CD4-positive, CD25-positive, alpha-beta regulatory T cell (primary cell): Measurements from ENCODE around the gene RBM25. TPM values are rescaled to one million over a fixed set of nuclear protein-coding genes. Genes with fewer than 3 reads are reported as not detected.
A peak's percentile ranks its signal among the peaks of the same experiment; 100 is the strongest.

Source experiments
- ATAC-seq, 2 donors: fragments of 150-1000 bp; cut with Tn5 transposase; one replicate each; pipeline ENCODE4 v1.10.0; 2021; ENCODE audit warnings: low read depth in 2 of 2, moderate number of reproducible peaks in 2 of 2, moderate library complexity in 1 of 2
- DNase-seq, 3 donors: peaks; one replicate each; pipeline versions ENCODE4 v3.0.0 to v3.0.0-alpha.2; 2012 to 2022; ENCODE audit warnings: mixed read lengths in 1 of 3
- H3K27ac ChIP-seq: one replicate; pipeline ENCODE4 v1.7.0; 2013; ENCODE audit warnings: mild to moderate bottlenecking, low read length; ENCODE audit not compliant: insufficient read depth, poor library complexity, severe bottlenecking
- H3K27me3 ChIP-seq: one replicate; pipeline ENCODE4 v1.7.0; 2013; ENCODE audit warnings: low read length; ENCODE audit not compliant: control insufficient read depth, insufficient read depth
- H3K36me3 ChIP-seq: one replicate; pipeline ENCODE4 v1.7.0; 2013; ENCODE audit warnings: mild to moderate bottlenecking, low read length, moderate library complexity; ENCODE audit not compliant: control insufficient read depth, insufficient read depth
- H3K4me1 ChIP-seq: 2 replicates; pipeline ENCODE4 v1.7.0; 2013; ENCODE audit warnings: mild to moderate bottlenecking, low read length; ENCODE audit not compliant: insufficient read depth, control insufficient read depth, poor library complexity, severe bottlenecking
- H3K4me3 ChIP-seq: one replicate; pipeline ENCODE4 v1.7.0; 2013; ENCODE audit warnings: low read depth, mild to moderate bottlenecking, low read length, moderate library complexity
- H3K9me3 ChIP-seq, 2 experiments: 1 replicate in 1 of 2; 2 replicates in 1 of 2; pipeline ENCODE4 v1.7.0; 2013; ENCODE audit warnings: low read length in 2 of 2, mild to moderate bottlenecking in 1 of 2, moderate library complexity in 1 of 2; ENCODE audit not compliant: control insufficient read depth in 2 of 2
- H3K27ac Mint-ChIP-seq, 3 donors: one replicate each; pipeline ENCODE4 v1.8.0; 2020 to 2022; ENCODE audit warnings: mild to moderate bottlenecking in 3 of 3, mixed read lengths in 3 of 3, moderate library complexity in 2 of 3
- H3K27me3 Mint-ChIP-seq: one replicate; pipeline ENCODE4 v1.8.0; 2022; ENCODE audit warnings: mild to moderate bottlenecking, mixed read lengths
- H3K36me3 Mint-ChIP-seq: one replicate; pipeline ENCODE4 v1.8.0; 2020; ENCODE audit warnings: mixed read lengths
- H3K4me1 Mint-ChIP-seq, 4 donors: one replicate each; pipeline ENCODE4 v1.8.0; 2020 to 2022; ENCODE audit warnings: mixed read lengths in 4 of 4, mild to moderate bottlenecking in 1 of 4
- H3K4me3 Mint-ChIP-seq, 4 donors: one replicate each; pipeline ENCODE4 v1.8.0; 2020 to 2022; ENCODE audit warnings: mild to moderate bottlenecking in 4 of 4, mixed read lengths in 4 of 4, moderate library complexity in 3 of 4
- H3K9me3 Mint-ChIP-seq, 7 donors: one replicate each; pipeline ENCODE4 v1.8.0; 2020 to 2022; ENCODE audit warnings: mixed read lengths in 7 of 7, mild to moderate bottlenecking in 3 of 7, moderate library complexity in 2 of 7
- polyA plus RNA-seq, 4 donors: library from polyadenylated mRNA; unstranded; fragments of 300-500 nt; fragmentation: Illumina TruSeq; gene quantifications; one replicate each; pipeline ENCODE4 v1.2.3, GENCODE V29; 2021
- total RNA-seq: library from RNA; stranded (reverse); gene quantifications from one replicate; pipeline ENCODE4 v1.2.3, GENCODE V29; 2022

The RBM25 gene
- total and polyA plus RNA-seq, 5 donors from 2014 or later, result 33.0 to 157 (median 41.2) TPM

DNA sequence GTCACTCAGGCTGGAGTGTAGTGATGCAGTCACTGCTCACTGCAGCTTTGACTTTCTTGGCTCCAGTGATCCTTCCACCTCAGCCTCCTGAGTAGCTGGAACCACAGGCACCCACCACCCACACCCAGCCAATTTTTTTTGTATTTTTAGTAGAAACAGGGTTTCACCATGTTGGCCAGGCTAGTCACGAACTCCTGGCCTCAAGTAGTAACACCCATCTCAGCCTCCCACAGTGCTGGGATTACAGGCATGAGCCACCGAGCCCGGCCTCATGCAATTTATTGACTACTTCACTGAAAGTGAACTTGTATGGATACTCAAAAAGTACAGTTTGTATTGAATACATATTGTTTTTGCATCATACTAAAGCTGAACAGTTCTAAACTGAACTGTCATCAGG, 87.0 kb downstream of the RBM25 start:
- no peak for ATAC-seq
- H3K9me3 ChIP-seq, result no peaks in the 10 kb centered on the region
- no peaks in the 10 kb centered on the region for H3K9me3 Mint-ChIP-seq
- H3K36me3 ChIP-seq, result peaks cover 27% of the 10 kb centered on the region
- H3K4me3 ChIP-seq, result no peak overlapping the region
- no peak overlapping the region for H3K27ac ChIP-seq
- H3K27me3 ChIP-seq, result no peaks in the 10 kb centered on the region
- H3K4me1 Mint-ChIP-seq, result peaks cover 28 to 50% (median 36%) of the 10 kb centered on the region in 4 donors
- H3K27ac Mint-ChIP-seq, result peak overlapping the region in 1 of 3 donors; percentile 47
- H3K27me3 Mint-ChIP-seq, result no peaks in the 10 kb centered on the region
- DNase-seq, result no peak
- no peak overlapping the region for H3K4me3 Mint-ChIP-seq
- H3K36me3 Mint-ChIP-seq, result peaks cover 25% of the 10 kb centered on the region
- H3K4me1 ChIP-seq, result peaks cover 28% of the 10 kb centered on the region

DNA sequence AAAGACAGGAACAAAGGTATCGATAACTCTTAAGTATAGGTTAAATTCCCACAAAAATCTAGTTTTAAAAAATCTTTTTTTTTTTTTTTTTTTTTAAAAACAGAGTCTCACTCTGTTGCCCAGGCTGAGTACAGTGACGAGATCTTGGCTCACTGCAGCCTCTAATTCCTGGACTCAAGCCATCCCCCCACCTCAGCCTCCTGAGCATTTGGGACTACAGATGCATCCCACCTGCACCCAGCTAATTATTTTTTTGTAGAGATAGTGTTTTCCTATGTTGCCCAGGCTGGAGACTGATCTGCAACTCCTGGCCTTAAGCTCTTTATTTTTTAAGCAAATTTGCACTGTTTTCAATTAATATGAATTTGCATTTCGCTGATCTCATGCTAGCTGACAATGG, 87.8 kb downstream of the RBM25 start:
- no peak overlapping the region for H3K27ac ChIP-seq
- DNase-seq (no peak), ATAC-seq (no peak)

DNA sequence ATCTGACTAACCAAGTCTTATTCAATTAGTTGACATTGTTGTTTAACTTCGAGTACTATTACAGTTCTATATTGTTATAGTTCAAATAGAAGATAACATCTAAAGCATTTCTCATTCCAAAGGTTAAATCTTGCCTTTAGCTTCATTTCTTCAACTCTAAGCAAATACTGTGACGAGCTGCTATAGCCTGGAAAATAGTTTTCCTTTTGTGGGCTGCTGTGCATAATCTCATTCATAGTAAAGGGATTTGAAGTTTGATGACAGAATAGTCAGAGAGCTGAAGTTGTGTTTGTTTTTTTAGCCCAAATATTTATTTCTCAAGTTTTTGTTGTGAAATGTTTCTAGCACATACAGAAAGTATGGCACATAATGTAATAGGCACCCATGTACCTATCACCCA, 91.4 kb downstream of the RBM25 start:
- peaks cover 51% of the 10 kb centered on the region for H3K36me3 ChIP-seq
- Mint-ChIP-seq H3K27me3 (no peaks in the 10 kb centered on the region), H3K4me3 (no peak overlapping the region), H3K36me3 (peaks cover 23% of the 10 kb centered on the region), H3K9me3 (no peaks in the 10 kb centered on the region), H3K27ac (no peak overlapping the region), H3K4me1 (peaks cover 7 to 15% (median 11%) of the 10 kb centered on the region in 4 donors)
- H3K9me3 ChIP-seq, result no peaks in the 10 kb centered on the region
- no peak overlapping the region for H3K4me3 ChIP-seq
- no peaks in the 10 kb centered on the region for H3K27me3 ChIP-seq
- ATAC-seq (no peak), DNase-seq (no peak)
- H3K27ac ChIP-seq, result no peak overlapping the region
- H3K4me1 ChIP-seq, result no peaks in the 10 kb centered on the region

More for the DNA sequence above, 87.8 kb downstream of the RBM25 start:
- no peaks in the 10 kb centered on the region for H3K27me3 ChIP-seq
- no peaks in the 10 kb centered on the region for H3K9me3 ChIP-seq
- no peaks in the 10 kb centered on the region for H3K27me3 Mint-ChIP-seq
- no peaks in the 10 kb centered on the region for H3K9me3 Mint-ChIP-seq
- H3K4me3 Mint-ChIP-seq, result peak overlapping the region in 1 of 4 donors; percentile 15
- H3K4me1 Mint-ChIP-seq, result peaks cover 21 to 42% (median 29%) of the 10 kb centered on the region in 4 donors
- H3K36me3 Mint-ChIP-seq, result peaks cover 22% of the 10 kb centered on the region
- no peak overlapping the region for H3K4me3 ChIP-seq
- peaks cover 31% of the 10 kb centered on the region for H3K36me3 ChIP-seq
- peaks cover 21% of the 10 kb centered on the region for H3K4me1 ChIP-seq
- peak overlapping the region in 2 of 3 donors; percentile 61 to 76 for H3K27ac Mint-ChIP-seq

DNA sequence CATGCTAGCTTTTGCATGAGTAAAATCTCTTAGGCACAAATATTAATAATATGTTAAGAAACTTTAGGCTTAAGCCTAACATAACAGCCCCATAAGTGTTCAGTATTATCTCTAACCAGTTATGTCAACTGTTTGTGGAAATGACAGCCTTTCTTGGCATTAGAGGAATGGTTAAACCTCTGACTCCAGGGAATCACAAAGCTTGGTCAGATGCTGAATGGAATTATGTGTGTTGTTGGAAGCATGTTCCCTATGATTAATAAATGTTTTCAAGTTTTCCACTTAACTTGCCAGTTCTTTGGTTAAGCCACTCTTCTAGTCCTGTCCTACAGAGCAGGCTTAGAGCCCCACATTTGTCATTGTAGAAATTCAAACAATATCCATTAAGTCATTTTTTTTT, 94.9 kb downstream of the RBM25 start:
- ATAC-seq (no peak), DNase-seq (no peak)
- no peak overlapping the region for H3K4me3 ChIP-seq
- Mint-ChIP-seq H3K27ac (no peak overlapping the region), H3K4me1 (peaks cover 0 to 15% (median 2%) of the 10 kb centered on the region in 4 donors), H3K4me3 (no peak overlapping the region), H3K9me3 (peaks cover 0 to 1% (median 0%) of the 10 kb centered on the region in 7 donors), H3K36me3 (peaks cover 19% of the 10 kb centered on the region), H3K27me3 (no peaks in the 10 kb centered on the region)
- H3K9me3 ChIP-seq, result no peaks in the 10 kb centered on the region
- no peak overlapping the region for H3K27ac ChIP-seq
- peaks cover 57% of the 10 kb centered on the region for H3K36me3 ChIP-seq
- no peaks in the 10 kb centered on the region for H3K27me3 ChIP-seq
- H3K4me1 ChIP-seq, result no peaks in the 10 kb centered on the region

DNA sequence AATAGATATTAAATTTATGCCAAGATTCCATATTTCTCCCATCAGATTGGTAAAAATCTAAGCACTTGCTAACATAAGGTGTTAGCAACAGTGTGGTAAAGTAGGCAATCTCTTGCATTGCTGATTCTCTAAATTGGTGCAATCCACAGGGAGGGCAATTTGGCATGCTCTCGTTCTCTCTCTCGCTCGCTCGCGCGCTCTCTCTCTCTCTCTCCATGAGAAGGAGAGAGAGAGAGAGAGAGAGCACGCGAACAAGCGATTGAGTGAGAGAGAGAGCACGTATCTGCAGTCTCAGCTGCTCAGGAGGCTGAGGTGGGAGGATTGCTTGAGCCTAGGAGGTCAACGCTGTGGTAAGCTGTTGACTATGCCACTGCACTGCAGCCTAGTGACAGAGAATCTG, 103.9 kb downstream of the RBM25 start:
- peaks cover 64% of the 10 kb centered on the region for H3K36me3 ChIP-seq
- Mint-ChIP-seq H3K9me3 (peaks cover 0 to 1% (median 0%) of the 10 kb centered on the region in 7 donors), H3K27ac (no peak overlapping the region), H3K27me3 (no peaks in the 10 kb centered on the region), H3K4me1 (peaks cover 2 to 22% (median 5%) of the 10 kb centered on the region in 4 donors), H3K4me3 (no peak overlapping the region), H3K36me3 (peaks cover 37% of the 10 kb centered on the region)
- H3K4me3 ChIP-seq, result no peak overlapping the region
- H3K9me3 ChIP-seq, result no peaks in the 10 kb centered on the region
- ATAC-seq (no peak), DNase-seq (no peak)
- no peak overlapping the region for H3K27ac ChIP-seq
- H3K27me3 ChIP-seq, result no peaks in the 10 kb centered on the region
- no peaks in the 10 kb centered on the region for H3K4me1 ChIP-seq

DNA sequence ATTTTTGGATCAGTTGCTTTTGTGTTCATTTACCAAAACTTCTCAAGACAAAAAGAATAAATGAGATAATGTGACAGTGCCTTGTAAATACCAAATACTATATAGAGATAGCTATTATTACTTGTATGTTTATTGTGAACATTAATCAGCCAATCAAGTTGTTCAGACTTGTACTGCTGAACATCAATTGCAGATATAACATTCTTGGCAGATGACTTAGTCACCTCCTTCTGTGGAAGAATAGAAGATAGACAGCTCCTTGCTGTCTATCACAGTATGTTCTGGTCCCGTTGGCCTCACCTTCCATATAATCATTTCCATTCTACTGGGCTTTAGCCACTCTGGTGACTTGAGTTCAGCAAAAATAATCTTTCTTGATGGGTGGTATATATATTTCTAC, 108.1 kb downstream of the RBM25 start:
- no peak overlapping the region for H3K27ac ChIP-seq
- Mint-ChIP-seq H3K4me3 (no peak overlapping the region), H3K9me3 (no peaks in the 10 kb centered on the region), H3K27me3 (no peaks in the 10 kb centered on the region), H3K36me3 (peaks cover 47% of the 10 kb centered on the region), H3K4me1 (peaks cover 0 to 14% (median 2%) of the 10 kb centered on the region in 4 donors), H3K27ac (peak overlapping the region in 1 of 3 donors; percentile 48)
- H3K36me3 ChIP-seq, result peaks cover 64% of the 10 kb centered on the region
- ATAC-seq (no peak), DNase-seq (no peak)
- H3K4me1 ChIP-seq, result no peaks in the 10 kb centered on the region
- no peak overlapping the region for H3K4me3 ChIP-seq
- H3K9me3 ChIP-seq, result no peaks in the 10 kb centered on the region
- no peaks in the 10 kb centered on the region for H3K27me3 ChIP-seq

DNA sequence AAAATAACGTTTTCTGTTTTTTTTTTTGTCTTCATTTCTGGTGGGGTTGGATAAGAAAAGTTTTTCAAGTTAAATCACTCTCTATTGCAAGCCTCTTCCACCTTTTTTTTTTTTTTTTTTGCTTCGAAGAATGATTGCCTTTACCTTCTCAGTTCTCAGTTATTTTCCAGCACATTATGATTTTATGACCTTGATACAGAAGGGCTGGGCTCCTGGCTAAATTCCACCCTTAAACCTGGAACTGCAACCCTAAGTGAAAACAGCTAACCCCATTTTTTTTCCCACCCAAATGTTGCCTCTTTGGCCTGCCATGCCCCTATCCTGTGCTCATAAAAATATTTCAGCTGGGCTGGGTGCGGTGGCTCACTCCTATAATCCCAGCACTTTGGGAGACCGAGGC, 109.4 kb downstream of the RBM25 start:
- Histone ChIP-seq H3K27ac (no peak overlapping the region), H3K4me3 (no peak overlapping the region), H3K36me3 (peaks cover 66% of the 10 kb centered on the region), H3K9me3 (no peaks in the 10 kb centered on the region), H3K4me1 (no peaks in the 10 kb centered on the region), H3K27me3 (no peaks in the 10 kb centered on the region)
- H3K9me3 Mint-ChIP-seq, result no peaks in the 10 kb centered on the region
- no peaks in the 10 kb centered on the region for H3K27me3 Mint-ChIP-seq
- no peak for DNase-seq
- ATAC-seq, result no peak
- peaks cover 54% of the 10 kb centered on the region for H3K36me3 Mint-ChIP-seq
- peak overlapping the region in 1 of 3 donors; percentile 11 for H3K27ac Mint-ChIP-seq
- no peak overlapping the region for H3K4me3 Mint-ChIP-seq
- peaks cover 0 to 14% (median 6%) of the 10 kb centered on the region in 4 donors for H3K4me1 Mint-ChIP-seq

DNA sequence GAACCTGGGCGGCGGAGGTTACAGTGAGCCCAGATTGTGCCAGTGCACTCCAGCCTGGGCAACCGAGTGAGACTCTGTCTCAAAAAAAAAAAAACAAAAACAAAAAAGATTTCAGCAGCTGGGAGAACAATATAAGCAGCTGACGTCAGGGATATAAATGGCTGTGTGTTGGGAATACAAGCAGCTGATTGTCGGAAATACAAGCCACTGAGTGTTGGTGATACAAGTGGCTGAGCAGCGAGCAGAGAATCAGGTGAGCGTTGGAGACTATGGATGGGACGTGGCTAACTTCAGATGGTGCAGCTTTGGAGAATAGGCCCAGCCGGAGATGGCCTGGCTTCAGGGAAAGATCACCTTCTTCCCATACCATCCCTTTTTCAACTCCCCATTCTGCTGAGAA, 109.9 kb downstream of the RBM25 start:
- peaks cover 66% of the 10 kb centered on the region for H3K36me3 ChIP-seq

More for the DNA sequence above, 109.9 kb downstream of the RBM25 start:
- H3K4me3 ChIP-seq, result no peak overlapping the region
- DNase-seq (no peak), ATAC-seq (no peak)
- Mint-ChIP-seq H3K36me3 (peaks cover 59% of the 10 kb centered on the region), H3K9me3 (no peaks in the 10 kb centered on the region), H3K4me1 (peaks cover 3 to 16% (median 9%) of the 10 kb centered on the region in 4 donors), H3K27ac (no peak overlapping the region), H3K4me3 (no peak overlapping the region), H3K27me3 (no peaks in the 10 kb centered on the region)
- H3K9me3 ChIP-seq, result no peaks in the 10 kb centered on the region
- H3K27ac ChIP-seq, result no peak overlapping the region
- H3K4me1 ChIP-seq, result no peaks in the 10 kb centered on the region
- no peaks in the 10 kb centered on the region for H3K27me3 ChIP-seq
